Measurements from ENCODE around the gene FER1L5.

GRCh38 chr2:96616535-96616934 is 26.0 kb upstream of the FER1L5 start:
- no peak for TF ChIP-seq POLR2AphosphoS5 (IDR thresholded peaks at IDR 0.05; ENCODE audit: low read depth, low read length)
- no peak for TF ChIP-seq CTCF (IDR thresholded peaks at IDR 0.05 in 2 of 3, conservative IDR thresholded peaks at IDR 0.05 in 1 of 3; ENCODE audit: borderline replicate concordance in 1 of 3, insufficient read depth in 1 of 3, low read depth in 2 of 3, low read length in 2 of 3)
- TF ChIP-seq ZBTB33 (IDR thresholded peaks at IDR 0.05; ENCODE audit: extremely low read depth, insufficient replicate concordance, low read length), result no peak
- TF ChIP-seq MAX (IDR thresholded peaks at IDR 0.05), result no peak
- no peak for TF ChIP-seq POLR2A (IDR thresholded peaks at IDR 0.05; ENCODE audit: borderline replicate concordance, extremely low read depth, insufficient read depth, insufficient read length)
- TF ChIP-seq ATF3 (IDR thresholded peaks at IDR 0.05), result no peak
- TF ChIP-seq YY1 (IDR thresholded peaks at IDR 0.05; ENCODE audit: extremely low read depth, insufficient replicate concordance, low read depth, low read length), result no peak
- no peak for TF ChIP-seq EZH2phosphoT487 (IDR thresholded peaks at IDR 0.05; ENCODE audit: borderline replicate concordance)
- no peak for TF ChIP-seq REST (IDR thresholded peaks at IDR 0.05; ENCODE audit: low read depth)
- TF ChIP-seq TCF7L2 (IDR thresholded peaks at IDR 0.05; ENCODE audit: borderline replicate concordance, extremely low read depth, insufficient read depth, insufficient read length), result no peak
- no peak for TF ChIP-seq SRF (IDR thresholded peaks at IDR 0.05; ENCODE audit: low read depth)
- TF ChIP-seq CEBPB (IDR thresholded peaks at IDR 0.05; ENCODE audit: low read depth), result no peak
- no peak for TF ChIP-seq CBX3 (IDR thresholded peaks at IDR 0.05; ENCODE audit: low read depth)
- no peak for TF ChIP-seq EZH2 (IDR thresholded peaks at IDR 0.05)
